NCI-H82 (cell line): ENCODE results near the gene ABCA1.
A peak's percentile ranks its signal among the peaks of the same experiment; 100 is the strongest.
"Not testable (repeated sequence)": the region's sequence is repeated elsewhere in the genome, so short reads cannot be mapped to it uniquely, and the experiment has no call there.

ENCODE experiments used
- DNase-seq: peaks from one replicate; lab custom pipeline; 2025; lab: John Stamatoyannopoulos, UW

ABCA1 gene

GRCh38 chr9:104798209-104798995, 129.6 kb downstream of the ABCA1 start:
- DNase-seq = no peak

- no peak for DNase-seq
Measured at GRCh38 chr9:104795857-104796256, 132.1 kb downstream of the ABCA1 start.

GRCh38 chr9:104795082-104795481, 132.9 kb downstream of the ABCA1 start:
- no peak for DNase-seq

GRCh38 chr9:104794070-104794469, 133.9 kb downstream of the ABCA1 start:
- DNase-seq = no peak

GRCh38 chr9:104788251-104788650, 139.7 kb downstream of the ABCA1 start:
- DNase-seq = no peak

- no peak for DNase-seq
Measured at GRCh38 chr9:104787306-104788015, 140.5 kb downstream of the ABCA1 start.

GRCh38 chr9:104786293-104786692, 141.7 kb downstream of the ABCA1 start:
- DNase-seq = no peak

GRCh38 chr9:104784098-104784497, 143.9 kb downstream of the ABCA1 start:
- no peak for DNase-seq

- DNase-seq = no peak
Measured at GRCh38 chr9:104783588-104783987, 144.4 kb downstream of the ABCA1 start.

GRCh38 chr9:104780796-104781395, 147.1 kb downstream of the ABCA1 start:
- peak; percentile 43 for DNase-seq

- no peak for DNase-seq
Measured at GRCh38 chr9:104779946-104780535, 147.9 kb downstream of the ABCA1 start.

GRCh38 chr9:104779334-104779733, 148.6 kb downstream of the ABCA1 start:
- DNase-seq = no peak

- DNase-seq = no peak
Measured at GRCh38 chr9:104778802-104779201, 149.2 kb downstream of the ABCA1 start.

- no peak for DNase-seq
Measured at GRCh38 chr9:104776797-104777196, 151.2 kb downstream of the ABCA1 start.

GRCh38 chr9:104775976-104776375, 152.0 kb downstream of the ABCA1 start:
- no peak for DNase-seq

GRCh38 chr9:104775574-104775936, 152.4 kb downstream of the ABCA1 start:
- no peak for DNase-seq

GRCh38 chr9:104774831-104775573, 153.0 kb downstream of the ABCA1 start:
- DNase-seq = no peak

GRCh38 chr9:104774132-104774531, 153.8 kb downstream of the ABCA1 start:
- DNase-seq = no peak

GRCh38 chr9:104772714-104773510, 155.0 kb downstream of the ABCA1 start:
- peak; percentile 58 for DNase-seq

- DNase-seq = no peak
Measured at GRCh38 chr9:104769655-104770054, 158.3 kb downstream of the ABCA1 start.

- DNase-seq = not testable (repeated sequence)
Measured at GRCh38 chr9:104769029-104769428, 158.9 kb downstream of the ABCA1 start.
